Uterine smooth muscle cell (primary cell): Measurements from ENCODE around the gene NXPE2. TPM values are rescaled to one million over a fixed set of nuclear protein-coding genes. Genes with fewer than 3 reads are reported as not detected.

Source experiments
- total RNA-seq: library from RNA; depleted of rRNA; stranded (reverse); fragments of >200 nt; gene quantifications from 2 replicates; pipeline ENCODE4 v1.2.3, GENCODE V29; 2014

The NXPE2 gene
- under 0.01 and 0.11 TPM in 2 replicates for total RNA-seq

GRCh38 chr11:114678125-114679036, at the start of gene NXPE2:
NXPE2 (plus strand) TSS chr11:114678527; CDS start chr11:114678576, 49 bp downstream.

Other genes starting within 250 kb of the NXPE2 start
- 188 and 333 TPM in 2 replicates for gene REXO2, start 239.1 kb upstream of the NXPE2 start, total RNA-seq
- not detected in 2 replicates for gene NXPE1, start 118.6 kb upstream of the NXPE2 start, total RNA-seq
- gene NXPE4, start 82.7 kb upstream of the NXPE2 start, total RNA-seq: not detected in 2 replicates